Measurements from ENCODE around the gene KIAA1958.
A peak's percentile ranks its signal among the peaks of the same experiment; 100 is the strongest.

KIAA1958 gene, protein sequence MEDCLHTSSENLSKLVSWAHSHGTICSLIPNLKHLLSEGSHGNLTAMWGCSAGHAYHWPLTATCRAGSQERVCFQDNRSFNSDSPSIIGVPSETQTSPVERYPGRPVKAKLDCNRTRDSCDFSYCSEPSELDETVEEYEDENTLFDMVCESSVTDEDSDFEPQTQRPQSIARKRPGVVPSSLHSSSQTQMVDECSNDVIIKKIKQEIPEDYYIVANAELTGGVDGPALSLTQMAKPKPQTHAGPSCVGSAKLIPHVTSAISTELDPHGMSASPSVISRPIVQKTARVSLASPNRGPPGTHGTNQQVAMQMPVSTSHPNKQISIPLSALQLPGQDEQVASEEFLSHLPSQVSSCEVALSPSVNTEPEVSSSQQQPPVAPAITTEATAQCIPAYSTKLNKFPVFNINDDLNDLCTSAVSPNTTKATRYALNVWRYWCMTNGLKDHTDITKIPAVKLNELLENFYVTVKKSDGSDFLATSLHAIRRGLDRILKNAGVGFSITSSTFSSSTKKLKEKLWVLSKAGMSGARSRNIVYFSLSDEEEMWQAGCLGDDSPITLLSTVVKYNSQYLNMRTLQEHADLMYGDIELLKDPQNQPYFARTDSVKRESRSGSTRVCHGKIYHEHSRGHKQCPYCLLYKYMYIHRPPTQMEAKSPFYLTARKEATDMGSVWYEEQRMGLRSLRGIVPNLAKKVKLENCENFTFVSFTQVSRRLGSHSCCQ
- long read RNA-seq, partial matches to known transcripts, result 5 of 20 reads
- long read RNA-seq, other reads (novel, unspliced or antisense), result 12 of 20 reads

DNA sequence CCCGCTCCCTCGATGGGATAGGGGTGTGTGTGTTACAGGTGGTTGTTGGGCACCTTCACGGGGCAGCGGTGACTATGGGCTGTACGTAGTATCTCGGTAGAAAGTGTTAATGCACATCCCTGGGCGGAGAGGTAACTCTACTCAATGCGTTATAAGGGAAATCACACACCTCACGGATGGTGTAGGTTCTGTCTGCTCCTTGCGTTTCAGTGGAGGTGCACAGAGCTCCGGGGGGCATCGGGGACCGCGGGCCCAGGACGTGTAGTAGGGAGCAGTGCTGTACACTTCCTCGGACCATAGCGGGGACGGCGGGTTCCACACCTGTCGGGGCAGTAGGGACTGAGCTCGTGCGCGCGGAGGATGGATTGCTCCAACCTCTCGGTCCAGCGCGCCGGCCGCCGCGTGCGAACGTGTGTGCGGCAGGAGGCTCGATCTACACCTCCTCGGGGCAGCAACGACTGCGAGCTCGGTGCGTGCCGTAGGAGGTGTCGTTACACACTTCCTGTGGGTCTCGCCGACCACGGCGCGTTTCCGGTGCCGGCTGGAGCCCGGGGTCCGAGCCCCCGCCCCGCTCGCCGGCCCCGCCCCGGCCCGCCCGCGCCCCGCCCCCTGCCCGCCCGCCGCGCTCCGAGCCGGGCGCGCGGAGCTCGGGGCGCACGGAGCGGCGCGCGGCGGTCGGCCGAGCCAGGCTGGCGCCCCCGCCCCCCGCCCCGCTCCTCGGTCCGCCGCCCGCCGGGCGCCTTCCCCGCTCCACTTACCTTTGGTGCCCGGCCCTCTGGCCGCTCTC, at the start of gene KIAA1958:
Gene KIAA1958 (plus strand): TSS at position 607 of the 787 bp plus-strand sequence. CDS start 87,254 bp downstream, outside the sequence.
- H3K4me3 ChIP-seq (replicated peaks; ENCODE audit: insufficient read depth, low read length), result peak within 1 kb of the TSS; percentile 86
- H3K27ac ChIP-seq (replicated peaks), result peak within 1 kb of the TSS; percentile 81
- H3K27me3 ChIP-seq (ENCODE audit: insufficient read depth, poor library complexity, severe bottlenecking), result no peaks in the 10 kb centered on the region
- peak; percentile 76 to 89 for DNase-seq (ENCODE audit: low read depth in 1 of 2, low spot score in 1 of 2)
- TF ChIP-seq POLR2AphosphoS5 (IDR thresholded peaks at IDR 0.05; ENCODE audit: low read depth), result peak; percentile 95
- TF ChIP-seq, protein P1, sequence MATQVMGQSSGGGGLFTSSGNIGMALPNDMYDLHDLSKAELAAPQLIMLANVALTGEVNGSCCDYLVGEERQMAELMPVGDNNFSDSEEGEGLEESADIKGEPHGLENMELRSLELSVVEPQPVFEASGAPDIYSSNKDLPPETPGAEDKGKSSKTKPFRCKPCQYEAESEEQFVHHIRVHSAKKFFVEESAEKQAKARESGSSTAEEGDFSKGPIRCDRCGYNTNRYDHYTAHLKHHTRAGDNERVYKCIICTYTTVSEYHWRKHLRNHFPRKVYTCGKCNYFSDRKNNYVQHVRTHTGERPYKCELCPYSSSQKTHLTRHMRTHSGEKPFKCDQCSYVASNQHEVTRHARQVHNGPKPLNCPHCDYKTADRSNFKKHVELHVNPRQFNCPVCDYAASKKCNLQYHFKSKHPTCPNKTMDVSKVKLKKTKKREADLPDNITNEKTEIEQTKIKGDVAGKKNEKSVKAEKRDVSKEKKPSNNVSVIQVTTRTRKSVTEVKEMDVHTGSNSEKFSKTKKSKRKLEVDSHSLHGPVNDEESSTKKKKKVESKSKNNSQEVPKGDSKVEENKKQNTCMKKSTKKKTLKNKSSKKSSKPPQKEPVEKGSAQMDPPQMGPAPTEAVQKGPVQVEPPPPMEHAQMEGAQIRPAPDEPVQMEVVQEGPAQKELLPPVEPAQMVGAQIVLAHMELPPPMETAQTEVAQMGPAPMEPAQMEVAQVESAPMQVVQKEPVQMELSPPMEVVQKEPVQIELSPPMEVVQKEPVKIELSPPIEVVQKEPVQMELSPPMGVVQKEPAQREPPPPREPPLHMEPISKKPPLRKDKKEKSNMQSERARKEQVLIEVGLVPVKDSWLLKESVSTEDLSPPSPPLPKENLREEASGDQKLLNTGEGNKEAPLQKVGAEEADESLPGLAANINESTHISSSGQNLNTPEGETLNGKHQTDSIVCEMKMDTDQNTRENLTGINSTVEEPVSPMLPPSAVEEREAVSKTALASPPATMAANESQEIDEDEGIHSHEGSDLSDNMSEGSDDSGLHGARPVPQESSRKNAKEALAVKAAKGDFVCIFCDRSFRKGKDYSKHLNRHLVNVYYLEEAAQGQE (IDR thresholded peaks at IDR 0.05; ENCODE audit: insufficient replicate concordance, low read depth), result no peak
- peak; percentile 78 for TF ChIP-seq GABPA (IDR thresholded peaks at IDR 0.05; ENCODE audit: low read depth)
- TF ChIP-seq, protein P2, sequence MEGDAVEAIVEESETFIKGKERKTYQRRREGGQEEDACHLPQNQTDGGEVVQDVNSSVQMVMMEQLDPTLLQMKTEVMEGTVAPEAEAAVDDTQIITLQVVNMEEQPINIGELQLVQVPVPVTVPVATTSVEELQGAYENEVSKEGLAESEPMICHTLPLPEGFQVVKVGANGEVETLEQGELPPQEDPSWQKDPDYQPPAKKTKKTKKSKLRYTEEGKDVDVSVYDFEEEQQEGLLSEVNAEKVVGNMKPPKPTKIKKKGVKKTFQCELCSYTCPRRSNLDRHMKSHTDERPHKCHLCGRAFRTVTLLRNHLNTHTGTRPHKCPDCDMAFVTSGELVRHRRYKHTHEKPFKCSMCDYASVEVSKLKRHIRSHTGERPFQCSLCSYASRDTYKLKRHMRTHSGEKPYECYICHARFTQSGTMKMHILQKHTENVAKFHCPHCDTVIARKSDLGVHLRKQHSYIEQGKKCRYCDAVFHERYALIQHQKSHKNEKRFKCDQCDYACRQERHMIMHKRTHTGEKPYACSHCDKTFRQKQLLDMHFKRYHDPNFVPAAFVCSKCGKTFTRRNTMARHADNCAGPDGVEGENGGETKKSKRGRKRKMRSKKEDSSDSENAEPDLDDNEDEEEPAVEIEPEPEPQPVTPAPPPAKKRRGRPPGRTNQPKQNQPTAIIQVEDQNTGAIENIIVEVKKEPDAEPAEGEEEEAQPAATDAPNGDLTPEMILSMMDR (IDR thresholded peaks at IDR 0.05; ENCODE audit: insufficient read depth, low read length), result no peak
- TF ChIP-seq SPI1 (IDR thresholded peaks at IDR 0.05; ENCODE audit: borderline replicate concordance, low read depth), result no peak

DNA sequence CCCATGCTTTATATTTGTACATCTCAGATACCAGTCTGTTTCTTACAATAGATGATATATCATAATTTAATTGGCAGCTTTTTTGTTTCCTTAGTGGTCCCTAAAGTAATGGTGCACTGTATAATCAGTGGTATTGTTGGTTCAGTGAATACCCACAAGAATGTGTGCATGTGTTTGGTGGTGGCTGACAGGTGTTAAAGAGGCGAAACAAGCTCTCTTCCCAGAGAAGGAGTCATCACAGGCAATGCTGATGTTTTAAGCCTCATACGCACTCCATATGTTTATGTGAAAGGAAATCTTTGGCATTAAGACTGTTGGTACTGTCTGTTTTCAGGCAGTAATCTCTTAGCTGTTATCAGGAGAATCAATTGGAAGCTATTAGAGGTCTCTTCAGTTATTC, 49.2 kb upstream of the KIAA1958 start:
- no peak for DNase-seq (ENCODE audit: low read depth in 1 of 2, low spot score in 1 of 2)
- Histone ChIP-seq H3K4me3 (replicated peaks; ENCODE audit: insufficient read depth, low read length) (no peak overlapping the region), H3K27me3 (ENCODE audit: insufficient read depth, poor library complexity, severe bottlenecking) (no peaks in the 10 kb centered on the region), H3K27ac (replicated peaks) (no peak overlapping the region)
- TF ChIP-seq, protein P1 (IDR thresholded peaks at IDR 0.05; ENCODE audit: insufficient replicate concordance, low read depth), result no peak
- no peak for TF ChIP-seq GABPA (IDR thresholded peaks at IDR 0.05; ENCODE audit: low read depth)
- TF ChIP-seq, protein P2 (IDR thresholded peaks at IDR 0.05; ENCODE audit: insufficient read depth, low read length), result no peak
- TF ChIP-seq POLR2AphosphoS5 (IDR thresholded peaks at IDR 0.05; ENCODE audit: low read depth), result no peak
- TF ChIP-seq SPI1 (IDR thresholded peaks at IDR 0.05; ENCODE audit: borderline replicate concordance, low read depth), result no peak

DNA sequence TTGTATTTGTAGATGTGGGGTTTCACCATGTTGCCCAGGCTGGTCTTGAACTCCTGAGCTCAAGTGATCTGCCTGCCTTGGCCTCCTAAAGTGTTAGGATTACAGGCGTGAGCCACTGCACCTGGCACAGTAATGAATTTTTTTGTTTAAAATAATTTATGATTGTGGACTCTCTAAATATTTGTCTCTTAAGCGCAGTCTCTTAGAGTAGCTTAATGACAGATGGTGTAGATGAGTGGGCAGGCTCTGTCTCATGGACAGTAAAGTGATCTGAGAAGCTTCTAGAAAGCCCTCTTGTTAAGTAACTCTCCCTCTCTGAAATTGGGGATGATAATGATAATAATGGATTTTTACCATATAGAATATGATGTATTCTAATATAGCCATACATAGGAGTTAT, 47.5 kb upstream of the KIAA1958 start:
- no peak overlapping the region for H3K4me3 ChIP-seq (replicated peaks; ENCODE audit: insufficient read depth, low read length)
- H3K27ac ChIP-seq (replicated peaks), result no peak overlapping the region
- TF ChIP-seq, protein P2 (IDR thresholded peaks at IDR 0.05; ENCODE audit: insufficient read depth, low read length), result no peak
- TF ChIP-seq, protein P1 (IDR thresholded peaks at IDR 0.05; ENCODE audit: insufficient replicate concordance, low read depth), result no peak
- TF ChIP-seq SPI1 (IDR thresholded peaks at IDR 0.05; ENCODE audit: borderline replicate concordance, low read depth), result no peak
- no peak for TF ChIP-seq POLR2AphosphoS5 (IDR thresholded peaks at IDR 0.05; ENCODE audit: low read depth)
- no peak for TF ChIP-seq GABPA (IDR thresholded peaks at IDR 0.05; ENCODE audit: low read depth)
- no peak for DNase-seq (ENCODE audit: low read depth in 1 of 2, low spot score in 1 of 2)
- H3K27me3 ChIP-seq (ENCODE audit: insufficient read depth, poor library complexity, severe bottlenecking), result no peaks in the 10 kb centered on the region

All from HL-60 (cell line).